SU-DHL-6 (cell line): ENCODE measurements around the gene RBFOX2.

Experiments
- EZH2phosphoT487 ChIP-seq: fragments of 200-600 bp; sonication (generic), shearing (Covaris generic); conservative IDR thresholded peaks from 2 replicates; pipeline ENCODE4 v1.6.1; 2018; ENCODE audit warnings: mild to moderate bottlenecking, antibody characterized with exemption, low read length, moderate library complexity, mixed read lengths
- TF ChIP-seq, protein P1 (sequence below): fragments of 200-600 bp; sonication (generic); IDR thresholded peaks from one replicate; pipeline ENCODE4 v1.5.1; 2017; ENCODE audit warnings: antibody characterized with exemption, mild to moderate bottlenecking, low read length, moderate library complexity; ENCODE audit not compliant: insufficient read depth, poor library complexity, severe bottlenecking

DNA sequence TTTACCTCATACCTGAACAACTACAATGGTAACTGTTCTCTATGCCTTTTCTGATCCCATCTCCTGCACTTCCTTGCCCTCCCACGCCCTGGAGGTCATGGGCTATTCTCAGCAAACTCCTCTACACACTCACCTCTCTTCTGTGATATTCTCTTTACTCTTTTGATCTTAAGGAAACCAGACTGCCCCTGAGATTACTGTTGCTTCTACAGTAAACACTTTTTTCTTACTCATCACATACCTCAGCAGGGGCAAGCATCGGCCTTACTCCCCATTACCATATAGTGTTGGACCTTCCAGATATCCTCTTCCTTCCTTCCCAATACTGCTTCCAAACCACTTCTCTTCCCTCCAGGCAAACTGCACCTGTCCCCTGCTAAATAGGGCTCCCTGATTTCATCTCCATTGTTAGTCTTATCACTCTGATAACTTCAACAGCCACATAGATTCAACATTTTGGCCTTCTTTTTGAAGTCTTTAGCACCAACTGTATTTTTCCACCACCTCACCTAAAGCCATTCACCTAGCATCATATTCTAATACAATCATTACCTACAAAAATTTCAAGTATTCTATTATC lies 141.2 kb downstream of the RBFOX2 start:
- TF ChIP-seq, protein P1, sequence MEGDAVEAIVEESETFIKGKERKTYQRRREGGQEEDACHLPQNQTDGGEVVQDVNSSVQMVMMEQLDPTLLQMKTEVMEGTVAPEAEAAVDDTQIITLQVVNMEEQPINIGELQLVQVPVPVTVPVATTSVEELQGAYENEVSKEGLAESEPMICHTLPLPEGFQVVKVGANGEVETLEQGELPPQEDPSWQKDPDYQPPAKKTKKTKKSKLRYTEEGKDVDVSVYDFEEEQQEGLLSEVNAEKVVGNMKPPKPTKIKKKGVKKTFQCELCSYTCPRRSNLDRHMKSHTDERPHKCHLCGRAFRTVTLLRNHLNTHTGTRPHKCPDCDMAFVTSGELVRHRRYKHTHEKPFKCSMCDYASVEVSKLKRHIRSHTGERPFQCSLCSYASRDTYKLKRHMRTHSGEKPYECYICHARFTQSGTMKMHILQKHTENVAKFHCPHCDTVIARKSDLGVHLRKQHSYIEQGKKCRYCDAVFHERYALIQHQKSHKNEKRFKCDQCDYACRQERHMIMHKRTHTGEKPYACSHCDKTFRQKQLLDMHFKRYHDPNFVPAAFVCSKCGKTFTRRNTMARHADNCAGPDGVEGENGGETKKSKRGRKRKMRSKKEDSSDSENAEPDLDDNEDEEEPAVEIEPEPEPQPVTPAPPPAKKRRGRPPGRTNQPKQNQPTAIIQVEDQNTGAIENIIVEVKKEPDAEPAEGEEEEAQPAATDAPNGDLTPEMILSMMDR = no peak
- TF ChIP-seq EZH2phosphoT487 = no peak
